Middle frontal gyrus (tissue), 1 donor: ENCODE results near the gene PSMB9.

ENCODE experiments used
- DNase-seq: peaks from one replicate; pipeline ENCODE4 v3.0.0-alpha.2; 2015; ENCODE audit warnings: low spot score; ENCODE audit errors: extremely low spot score

Gene PSMB9

DNA sequence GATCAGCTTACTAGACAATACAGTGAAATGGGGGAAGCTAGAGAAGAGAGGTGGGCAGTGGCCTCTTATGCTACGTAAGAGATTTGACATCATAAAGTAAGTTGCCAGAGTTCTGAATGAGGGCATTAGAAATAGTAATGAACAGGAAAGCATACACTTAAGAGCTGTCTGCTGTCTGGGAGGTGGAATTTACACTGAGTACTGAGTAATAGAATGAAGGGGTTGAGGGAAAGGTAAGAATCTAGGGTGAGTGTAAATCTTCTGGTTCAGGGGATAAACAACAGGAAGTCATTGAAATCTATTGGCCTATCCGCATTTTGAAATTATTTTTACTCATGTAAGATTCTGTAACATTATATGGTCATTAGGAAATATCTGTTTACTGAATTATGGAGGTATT lies 51.1 kb downstream of the PSMB9 start:
- no peak for DNase-seq

DNA sequence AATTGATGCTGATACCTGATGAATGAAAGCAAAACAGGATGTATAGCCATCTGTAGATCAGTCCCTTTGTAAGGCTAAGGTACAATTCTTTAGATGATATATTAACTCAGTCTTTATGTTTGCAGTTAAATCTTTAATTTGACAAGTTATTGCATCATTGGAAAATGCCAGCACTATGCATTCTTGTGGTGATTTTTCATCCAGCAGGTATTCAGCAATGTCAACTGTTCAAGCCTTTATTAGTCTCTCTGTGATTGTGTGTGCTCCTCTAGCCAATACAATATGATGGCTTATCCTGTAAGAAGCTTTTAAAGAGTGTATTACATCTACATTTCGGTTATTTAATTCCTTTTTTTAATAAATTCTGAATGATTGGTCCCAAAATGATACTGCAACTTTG lies 52.5 kb downstream of the PSMB9 start:
- no peak for DNase-seq

- no peak for DNase-seq
Measured at GRCh38 chr6:32908897-32909296, 54.9 kb downstream of the PSMB9 start.
